Osteoblast (primary cell): Measurements from ENCODE around the gene CNOT10. TPM values are rescaled to one million over a fixed set of nuclear protein-coding genes. Genes with fewer than 3 reads are reported as not detected.

Source experiments
- DNase-seq: peaks from one replicate; pipeline ENCODE4 v3.0.0; 2011; ENCODE audit warnings: low spot score, mixed read lengths; ENCODE audit not compliant: insufficient read length; ENCODE audit errors: missing footprints
- H2AFZ ChIP-seq: 2 replicates; pipeline ENCODE4 v1.6.0; 2011; ENCODE audit warnings: mild to moderate bottlenecking, low read length
- H3K27ac ChIP-seq: 2 replicates; pipeline ENCODE4 v1.5.1; 2011; ENCODE audit warnings: mild to moderate bottlenecking, low read depth, low read length, moderate library complexity
- H3K27me3 ChIP-seq: 2 replicates; pipeline ENCODE4 v1.6.0; 2012; ENCODE audit warnings: mild to moderate bottlenecking, control low read depth, inconsistent platforms, low read length, moderate library complexity; ENCODE audit not compliant: insufficient read depth
- H3K36me3 ChIP-seq: 2 replicates; pipeline ENCODE4 v1.5.1; 2011; ENCODE audit warnings: mild to moderate bottlenecking, low read length, control low read depth, moderate library complexity; ENCODE audit not compliant: insufficient read depth
- H3K4me1 ChIP-seq: 2 replicates; pipeline ENCODE4 v1.5.1; 2011; ENCODE audit warnings: mild to moderate bottlenecking, low read length, control low read depth, moderate library complexity; ENCODE audit not compliant: insufficient read depth
- H3K4me2 ChIP-seq: 2 replicates; pipeline ENCODE4 v1.6.0; 2011; ENCODE audit warnings: mild to moderate bottlenecking, low read length; ENCODE audit not compliant: insufficient read depth
- H3K4me3 ChIP-seq: fragments of 200-600 bp; sonication (generic); 3 replicates; pipeline ENCODE4 v1.5.1; 2012; ENCODE audit warnings: mild to moderate bottlenecking, low read length, inconsistent platforms; ENCODE audit not compliant: insufficient read depth
- H3K79me2 ChIP-seq: 2 replicates; pipeline ENCODE4 v1.6.0; 2012; ENCODE audit warnings: mild to moderate bottlenecking, low read length, control low read depth, inconsistent platforms; ENCODE audit not compliant: insufficient read depth
- H3K9me3 ChIP-seq: 2 replicates; pipeline ENCODE4 v1.5.1; 2011; ENCODE audit warnings: low read depth, low read length, control low read depth
- H4K20me1 ChIP-seq: 2 replicates; pipeline ENCODE4 v1.6.0; 2012; ENCODE audit warnings: mild to moderate bottlenecking, low read length, control low read depth; ENCODE audit not compliant: insufficient read depth
- CTCF ChIP-seq: IDR thresholded peaks from 2 replicates; pipeline ENCODE4 v1.5.1; 2011; ENCODE audit warnings: mild to moderate bottlenecking, low read depth, low read length, moderate library complexity; ENCODE audit errors: extremely low read depth
- total RNA-seq: library from RNA; depleted of rRNA; stranded (reverse); fragments of >200 nt; gene quantifications from 2 replicates; pipeline ENCODE4 v1.2.3, GENCODE V29; 2012

CNOT10 gene
- total RNA-seq, 1 donor, result 36.9 TPM

GRCh38 chr3:32819551-32820348 lies 134.8 kb downstream of the CNOT10 start:
- Histone ChIP-seq H3K27ac (no peak overlapping the region), H3K4me3 (no peak overlapping the region), H3K4me2 (no peak overlapping the region), H3K36me3 (no peaks in the 10 kb centered on the region), H3K27me3 (peaks cover 90% of the 10 kb centered on the region), H3K79me2 (no peaks in the 10 kb centered on the region), H2AFZ (no peak overlapping the region), H4K20me1 (no peaks in the 10 kb centered on the region), H3K9me3 (peaks cover 8% of the 10 kb centered on the region), H3K4me1 (no peaks in the 10 kb centered on the region)
- peak; percentile 73 for DNase-seq
- TF ChIP-seq CTCF, result no peak

GRCh38 chr3:32820430-32820829 lies 135.4 kb downstream of the CNOT10 start:
- DNase-seq, result peak; percentile 71
- H3K79me2 ChIP-seq, result no peaks in the 10 kb centered on the region
- no peaks in the 10 kb centered on the region for H4K20me1 ChIP-seq
- H3K4me3 ChIP-seq, result no peak overlapping the region
- H3K4me1 ChIP-seq, result no peaks in the 10 kb centered on the region
- no peak overlapping the region for H2AFZ ChIP-seq
- no peaks in the 10 kb centered on the region for H3K36me3 ChIP-seq
- H3K27me3 ChIP-seq, result peaks cover 86% of the 10 kb centered on the region
- peaks cover 8% of the 10 kb centered on the region for H3K9me3 ChIP-seq
- H3K4me2 ChIP-seq, result no peak overlapping the region
- no peak for TF ChIP-seq CTCF
- no peak overlapping the region for H3K27ac ChIP-seq

GRCh38 chr3:32820971-32821685 lies 136.1 kb downstream of the CNOT10 start:
- H3K4me3 ChIP-seq, result no peak overlapping the region
- H3K4me1 ChIP-seq, result no peaks in the 10 kb centered on the region
- peaks cover 8% of the 10 kb centered on the region for H3K9me3 ChIP-seq
- no peak overlapping the region for H3K4me2 ChIP-seq
- DNase-seq, result peak; percentile 66
- no peaks in the 10 kb centered on the region for H3K36me3 ChIP-seq
- H3K79me2 ChIP-seq, result no peaks in the 10 kb centered on the region
- H3K27ac ChIP-seq, result no peak overlapping the region
- peaks cover 84% of the 10 kb centered on the region for H3K27me3 ChIP-seq
- H4K20me1 ChIP-seq, result no peaks in the 10 kb centered on the region
- no peak for TF ChIP-seq CTCF
- H2AFZ ChIP-seq, result no peak overlapping the region

GRCh38 chr3:32821686-32822296 lies 136.8 kb downstream of the CNOT10 start:
- Histone ChIP-seq H3K4me3 (no peak overlapping the region), H3K79me2 (no peaks in the 10 kb centered on the region), H3K27me3 (peaks cover 78% of the 10 kb centered on the region), H2AFZ (no peak overlapping the region), H3K27ac (no peak overlapping the region), H3K36me3 (no peaks in the 10 kb centered on the region), H4K20me1 (no peaks in the 10 kb centered on the region), H3K9me3 (peaks cover 8% of the 10 kb centered on the region), H3K4me1 (no peaks in the 10 kb centered on the region), H3K4me2 (no peak overlapping the region)
- DNase-seq, result peak; percentile 64
- no peak for TF ChIP-seq CTCF
